Stimulated activated CD4-positive, alpha-beta T cell treated with anti-CD3 and anti-CD28 coated beads, Interleukin-1b, Interleukin-23, amount 100 ng/mL, for 4 hours (primary cell): ENCODE measurements around the gene PRPF39.
"Not testable (repeated sequence)": the region's sequence is repeated elsewhere in the genome, so short reads cannot be mapped to it uniquely, and the experiment has no call there.

Experiments used
- DNase-seq, 2 donors: peaks; one replicate each; pipeline ENCODE4 v3.0.0-alpha.2; 2020; ENCODE audit warnings: low read depth in 2 of 2

The PRPF39 gene

DNA sequence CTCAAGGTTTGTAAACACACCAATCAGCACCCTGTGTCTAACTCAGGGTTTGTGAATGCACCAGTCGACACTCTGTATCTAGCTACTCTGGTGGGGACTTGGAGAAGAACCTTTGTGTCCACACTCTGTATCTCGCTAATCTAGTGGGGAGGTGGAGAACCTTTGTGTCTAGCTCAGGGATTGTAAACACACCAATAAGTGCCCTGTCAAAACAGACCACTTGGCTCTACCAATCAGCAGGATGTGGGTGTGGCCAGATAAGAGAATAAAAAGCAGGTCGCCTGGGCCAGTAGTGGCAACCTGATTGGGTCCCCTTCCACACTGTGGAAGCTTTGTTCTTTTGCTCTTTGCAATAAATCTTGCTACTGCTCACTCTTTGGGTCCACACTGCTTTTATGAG is 2.8 kb upstream of the PRPF39 start:
- not testable (repeated sequence) for DNase-seq

- no peak for DNase-seq
Measured at GRCh38 chr14:45082420-45082819, 1.5 kb upstream of the PRPF39 start.

DNA sequence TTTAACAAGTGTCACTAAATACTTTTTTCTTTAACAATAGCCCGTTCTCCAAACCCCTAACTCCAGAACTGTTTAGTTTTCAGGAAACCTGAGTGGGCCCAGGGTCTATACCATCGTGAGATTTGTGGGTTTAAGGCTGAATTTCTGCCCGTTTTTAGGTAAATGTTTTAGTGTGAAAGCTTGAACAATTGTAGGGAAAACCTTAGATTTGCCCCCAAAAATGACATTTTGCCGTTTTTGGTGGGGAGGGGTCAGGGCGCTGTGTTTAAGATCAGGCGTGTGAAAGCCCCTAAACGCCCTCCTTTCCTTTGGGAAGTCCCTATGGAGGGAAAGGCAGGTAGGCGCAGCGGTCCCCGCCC is 320 bp upstream of the PRPF39 start:
- no peak for DNase-seq

GRCh38 chr14:45084946-45085346 is 1.0 kb downstream of the PRPF39 start:
- no peak for DNase-seq

GRCh38 chr14:45089813-45090212 is 5.9 kb downstream of the PRPF39 start:
- DNase-seq = no peak

GRCh38 chr14:45091710-45092109 is 7.8 kb downstream of the PRPF39 start:
- DNase-seq = no peak

GRCh38 chr14:45094275-45094674 is 10.4 kb downstream of the PRPF39 start:
- no peak for DNase-seq

- DNase-seq = no peak
Measured at GRCh38 chr14:45095143-45095542, 11.2 kb downstream of the PRPF39 start.

DNA sequence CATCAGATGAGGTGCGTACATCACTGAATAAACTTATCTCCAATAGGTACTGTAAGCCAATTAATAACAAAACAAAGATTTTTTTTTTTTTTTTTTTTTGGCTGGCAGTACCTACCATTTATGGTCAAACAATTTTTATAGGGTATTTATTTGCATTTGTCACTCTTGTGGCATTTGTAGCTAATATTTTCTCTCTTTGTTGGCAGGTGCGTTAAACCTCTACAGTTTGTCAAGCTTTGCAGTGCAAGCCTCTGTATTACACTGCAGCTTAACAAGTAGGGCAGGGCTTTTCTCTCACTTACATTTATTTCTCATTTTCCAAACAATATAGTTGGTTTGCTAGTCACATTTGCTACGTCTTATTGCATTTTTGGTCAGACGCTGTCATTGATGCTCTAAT is 12.3 kb downstream of the PRPF39 start:
- no peak for DNase-seq

DNA sequence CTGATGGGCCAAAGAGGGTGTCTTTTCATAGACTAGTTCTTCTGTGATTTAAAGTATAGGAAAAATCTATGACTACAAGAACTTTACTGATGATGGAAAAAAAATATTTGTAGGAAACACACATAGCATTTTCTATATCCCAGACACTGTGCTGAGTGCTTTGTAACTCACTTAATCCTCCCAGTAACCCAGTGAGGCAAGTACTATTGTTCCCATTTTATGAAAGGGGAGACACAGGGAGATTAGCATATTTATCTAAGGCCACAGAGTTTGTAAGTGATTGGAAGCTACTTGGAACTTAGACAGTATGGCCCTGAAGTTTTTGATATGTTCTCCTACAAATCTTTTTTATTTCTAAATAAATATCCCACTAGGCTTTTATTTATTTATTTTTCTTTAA is 19.9 kb downstream of the PRPF39 start:
- no peak for DNase-seq

DNA sequence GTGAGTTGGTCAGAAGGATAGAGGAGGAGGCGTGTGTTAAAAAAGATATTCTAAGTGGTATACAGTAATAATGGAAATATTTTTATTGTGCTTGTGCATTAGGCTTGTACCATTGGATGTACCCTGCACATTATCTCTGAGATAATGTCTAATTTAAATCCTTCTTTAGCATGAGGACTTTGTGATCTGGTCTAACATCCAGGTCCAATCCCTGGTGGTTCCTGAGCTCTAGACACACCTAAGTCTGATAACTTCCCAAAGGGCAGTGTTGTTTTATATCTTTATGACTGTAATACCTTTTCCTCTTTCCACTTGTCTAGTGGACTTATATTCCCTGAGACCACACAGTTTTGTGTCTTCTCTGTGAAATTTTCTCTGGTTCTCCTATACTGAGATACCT is 20.6 kb downstream of the PRPF39 start:
- no peak for DNase-seq

DNA sequence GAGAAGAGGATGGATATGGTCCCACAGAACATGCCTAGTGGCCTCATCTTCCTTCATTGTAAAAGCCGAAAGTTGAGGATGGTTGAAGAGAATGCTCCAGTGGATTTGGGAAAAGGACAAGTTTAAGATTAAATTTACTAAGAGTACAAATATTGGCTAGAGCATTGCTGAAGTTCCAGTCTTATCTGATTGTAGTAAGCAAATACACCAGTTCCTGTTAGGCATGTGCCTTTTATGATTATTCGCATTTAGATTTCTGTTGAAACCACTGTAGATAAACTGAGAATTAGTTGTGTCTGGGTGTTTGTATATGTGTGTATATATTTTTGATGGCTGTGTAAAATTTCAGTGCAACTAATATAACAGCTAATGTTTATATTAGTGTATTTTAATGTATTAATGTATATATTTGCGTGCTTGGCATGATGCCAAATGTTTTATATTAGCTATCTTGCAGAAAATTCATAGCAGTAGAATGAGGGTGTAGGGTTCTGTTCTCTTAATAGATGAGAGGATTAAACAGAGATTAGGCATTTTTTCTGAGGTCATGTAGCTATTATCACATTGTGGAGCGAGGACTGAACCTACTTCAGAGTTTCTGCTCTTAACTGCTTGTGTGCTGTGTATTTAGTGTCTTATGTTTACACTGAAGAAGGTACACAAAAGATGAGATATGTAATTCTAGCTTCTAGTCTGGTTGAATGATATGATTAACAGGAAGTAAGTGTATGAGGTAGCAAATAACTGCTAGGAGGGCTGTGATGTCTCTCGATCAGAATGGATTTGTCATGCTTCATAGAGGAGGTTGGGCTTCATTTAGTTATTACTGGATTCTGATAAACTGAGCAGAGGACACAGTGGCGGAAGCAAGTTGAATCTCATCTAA is 29.2 kb downstream of the PRPF39 start:
- no peak for DNase-seq

GRCh38 chr14:45114327-45114726 is 30.4 kb downstream of the PRPF39 start:
- no peak for DNase-seq

DNA sequence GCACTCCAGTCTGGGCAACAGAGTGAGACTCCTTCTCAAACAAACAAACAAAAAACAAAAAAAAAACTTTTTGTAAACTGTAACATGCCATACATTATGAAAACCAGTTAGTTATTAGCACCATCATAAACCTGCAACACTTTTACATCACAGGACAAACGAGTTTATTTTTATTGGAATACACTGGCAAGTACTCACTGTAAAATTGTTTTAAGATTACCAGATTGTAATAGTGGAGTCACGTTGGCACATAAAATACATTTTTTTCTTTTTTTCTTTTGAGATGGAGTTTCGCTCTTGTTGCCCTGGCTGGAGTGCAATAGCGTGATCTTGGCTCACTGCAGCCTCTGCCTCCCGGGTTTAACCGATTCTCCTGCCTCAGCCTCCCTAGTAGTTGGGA is 34.7 kb downstream of the PRPF39 start:
- no peak for DNase-seq

- no peak for DNase-seq
Measured at GRCh38 chr14:45120096-45120495, 36.2 kb downstream of the PRPF39 start.

GRCh38 chr14:45123271-45123670 is 39.4 kb downstream of the PRPF39 start:
- no peak for DNase-seq

- no peak for DNase-seq
Measured at GRCh38 chr14:45125754-45126153, 41.8 kb downstream of the PRPF39 start.

DNA sequence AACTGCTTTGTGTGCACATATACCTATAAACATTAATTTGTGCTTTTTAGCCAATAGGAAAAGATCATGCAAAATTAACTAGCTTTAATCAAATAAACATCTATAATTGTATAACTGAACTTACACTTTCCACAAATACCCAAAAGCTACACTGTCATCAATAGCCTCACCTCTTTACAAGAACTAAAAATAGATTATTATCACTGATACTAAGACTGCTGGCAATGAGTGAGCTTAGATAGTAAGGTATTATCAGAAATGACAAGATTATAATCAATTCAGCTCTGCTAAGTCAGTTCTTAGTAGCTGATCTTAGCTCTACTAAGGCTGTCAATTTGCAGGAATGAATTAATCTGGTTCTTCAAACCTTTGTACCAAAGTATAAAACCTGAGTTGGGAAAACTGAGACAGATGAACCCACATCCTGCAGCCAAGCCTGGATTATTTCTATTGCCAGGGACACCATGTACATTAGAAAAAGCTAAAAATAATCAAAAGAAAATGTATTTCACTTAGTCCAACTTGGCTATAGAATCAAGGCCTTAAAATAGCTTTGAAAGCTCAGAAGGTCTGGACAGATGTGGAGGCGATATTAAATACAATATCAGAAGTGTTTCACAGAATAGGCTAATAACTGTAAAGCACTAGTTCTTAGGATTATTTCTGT is 45.2 kb downstream of the PRPF39 start:
- no peak for DNase-seq

GRCh38 chr14:45133683-45134050 is 49.8 kb downstream of the PRPF39 start:
- no peak for DNase-seq

DNA sequence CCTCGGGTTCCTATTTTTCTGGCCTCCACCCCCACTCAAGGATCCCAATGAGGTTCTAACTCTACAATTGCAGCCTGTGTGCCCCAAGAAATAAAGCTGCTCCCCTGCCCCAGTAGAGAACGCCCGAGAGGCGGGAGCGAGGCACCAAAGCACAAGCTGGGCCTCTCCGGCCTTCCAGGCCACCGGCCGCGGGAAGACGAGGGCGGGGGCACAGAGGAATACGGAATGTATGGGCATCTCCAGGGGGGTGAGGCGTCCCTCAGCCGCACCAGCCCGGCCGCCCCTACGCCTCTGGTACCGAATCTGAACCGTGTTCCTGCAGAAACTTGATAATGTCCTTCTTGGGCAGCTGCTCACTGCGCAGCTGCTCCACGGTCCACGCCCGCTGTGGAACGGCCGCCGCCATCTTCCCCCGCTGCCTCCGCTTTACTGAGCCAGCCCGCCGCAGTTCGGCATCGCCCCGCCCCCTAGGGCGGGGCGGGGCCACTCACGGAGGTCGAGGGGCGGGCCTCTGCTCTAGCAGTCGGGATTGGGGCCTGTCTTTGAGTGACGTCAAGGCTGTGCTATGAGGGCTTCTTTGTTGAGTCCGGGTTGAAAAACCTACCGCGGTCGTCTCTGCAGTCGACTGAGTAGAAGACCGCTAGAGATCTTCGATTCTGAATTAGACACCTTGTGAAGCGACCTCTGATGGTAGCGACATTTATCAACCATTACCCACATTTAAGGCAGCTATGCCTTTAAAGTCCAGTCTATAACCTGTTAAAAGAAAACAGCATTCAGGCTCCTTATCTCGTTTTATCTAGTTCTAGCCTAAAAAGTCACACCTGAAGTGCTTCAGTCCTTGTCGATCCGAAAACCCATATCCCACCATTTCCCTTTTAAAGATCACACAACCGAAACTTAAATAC is 50.4 kb downstream of the PRPF39 start, which contains the start of gene FKBP3:
FKBP3 (minus strand) TSS at position 431 of the 908 bp plus-strand sequence; CDS start at position 406, 25 bp downstream.
- DNase-seq = peak; percentile 88 to 92

DNA sequence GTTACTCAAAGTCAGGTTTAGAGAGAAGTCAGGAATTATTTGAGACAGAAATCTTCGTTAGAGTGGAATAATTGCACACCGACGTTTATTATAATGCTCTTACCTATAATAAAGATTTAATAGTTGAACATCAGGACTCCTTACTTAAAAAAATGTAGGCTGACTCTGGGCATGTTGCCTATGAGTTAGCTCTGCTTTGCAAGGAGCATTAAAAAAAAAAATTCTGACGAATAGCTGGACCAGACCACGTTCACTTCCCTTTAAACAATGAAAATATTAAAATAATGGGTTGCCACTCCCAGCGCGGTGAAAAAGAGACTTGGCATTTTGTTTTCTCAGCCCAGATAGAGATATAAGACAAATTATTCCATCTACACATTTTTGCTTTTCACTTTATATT is 51.2 kb downstream of the PRPF39 start:
- DNase-seq = no peak
